ENCODE data around the gene CDC14A. TPM values are rescaled to one million over a fixed set of nuclear protein-coding genes. Genes with fewer than 3 reads are reported as not detected.

CDC14A gene
- total and polyA plus RNA-seq, 2 donors, result 8.3 to 9.8 TPM

GRCh38 chr1:100511773-100512172 is 159.5 kb downstream of the CDC14A start:
- no peak overlapping the region for H3K4me3 ChIP-seq (ENCODE audit: low read length in 2 of 2)
- no peaks in the 10 kb centered on the region for H3K9me3 ChIP-seq (ENCODE audit: control insufficient read depth in 2 of 2, insufficient read depth in 1 of 2, low read length in 1 of 2)
- no peaks in the 10 kb centered on the region for H3K27me3 ChIP-seq (ENCODE audit: control insufficient read depth in 2 of 2, insufficient read depth in 1 of 2, low read length in 1 of 2)
- peaks cover 0 to 2% of the 10 kb centered on the region in 2 donors for H3K36me3 ChIP-seq (ENCODE audit: control insufficient read depth in 2 of 2, insufficient read depth in 2 of 2, low read length in 1 of 2)
- no peak for DNase-seq (ENCODE audit: low read depth in 6 of 9, low spot score in 9 of 9)
- WGBS, result 98% methylated on average over 5 of the region's 5 CpGs
- no peak overlapping the region for H3K27ac ChIP-seq (ENCODE audit: low read depth in 1 of 2, low read length in 1 of 2)
- no peaks in the 10 kb centered on the region for H3K4me1 ChIP-seq (ENCODE audit: control insufficient read depth in 2 of 2, insufficient read depth in 2 of 2, low read length in 2 of 2)

DNA sequence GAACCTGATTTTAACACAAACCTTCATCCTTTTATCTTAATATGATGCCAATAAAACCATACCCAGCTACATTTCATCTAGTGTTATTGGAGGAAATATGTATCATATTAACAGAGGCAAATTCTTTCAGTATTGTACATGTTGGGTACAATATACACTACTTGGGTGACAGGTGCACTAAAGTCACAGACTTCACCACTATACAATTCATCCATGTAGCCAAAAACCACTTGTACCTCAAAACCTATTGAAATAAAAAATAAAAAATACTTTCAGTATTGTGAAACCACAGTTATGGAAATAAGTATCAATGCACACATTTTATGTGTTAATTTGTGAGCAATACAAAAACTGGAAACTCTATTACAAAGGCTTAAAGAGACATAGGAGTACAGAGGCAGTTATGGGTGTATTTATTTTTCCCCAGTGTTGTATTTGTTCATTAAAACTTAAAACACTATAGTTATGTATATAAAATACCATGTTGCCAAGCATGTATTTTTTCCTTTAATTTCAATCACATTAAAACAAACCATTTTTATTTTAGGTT is 160.6 kb downstream of the CDC14A start:
- Histone ChIP-seq H3K27ac (ENCODE audit: low read depth in 1 of 2, low read length in 1 of 2) (no peak overlapping the region), H3K9me3 (ENCODE audit: control insufficient read depth in 2 of 2, insufficient read depth in 1 of 2, low read length in 1 of 2) (no peaks in the 10 kb centered on the region), H3K36me3 (ENCODE audit: control insufficient read depth in 2 of 2, insufficient read depth in 2 of 2, low read length in 1 of 2) (peaks cover 0 to 2% of the 10 kb centered on the region in 2 donors), H3K4me1 (ENCODE audit: control insufficient read depth in 2 of 2, insufficient read depth in 2 of 2, low read length in 2 of 2) (no peaks in the 10 kb centered on the region), H3K4me3 (ENCODE audit: low read length in 2 of 2) (no peak overlapping the region), H3K27me3 (ENCODE audit: control insufficient read depth in 2 of 2, insufficient read depth in 1 of 2, low read length in 1 of 2) (no peaks in the 10 kb centered on the region)
- no peak for DNase-seq (ENCODE audit: low read depth in 6 of 9, low spot score in 9 of 9)

DNA sequence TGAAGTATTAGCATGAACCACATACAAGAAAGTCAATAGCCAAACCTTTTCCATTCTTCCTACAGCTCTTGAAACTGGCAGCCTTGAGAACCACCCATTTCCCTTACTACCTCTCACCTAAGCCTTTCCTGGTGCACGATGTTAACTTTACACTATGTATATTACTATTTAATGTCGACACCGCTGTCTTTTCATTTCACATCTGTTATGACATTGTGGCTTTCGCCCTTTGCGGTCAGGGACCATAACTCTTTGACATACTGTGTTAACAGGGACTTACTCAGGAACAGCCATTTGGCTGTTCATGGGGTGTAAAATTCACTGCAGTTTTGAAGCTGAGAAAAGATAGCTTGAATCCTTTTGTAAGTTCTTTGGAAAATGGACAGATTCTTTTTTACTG is 164.6 kb downstream of the CDC14A start:
- no peaks in the 10 kb centered on the region for H3K4me1 ChIP-seq (ENCODE audit: control insufficient read depth in 2 of 2, insufficient read depth in 2 of 2, low read length in 2 of 2)
- no peak overlapping the region for H3K4me3 ChIP-seq (ENCODE audit: low read length in 2 of 2)
- no peaks in the 10 kb centered on the region for H3K27me3 ChIP-seq (ENCODE audit: control insufficient read depth in 2 of 2, insufficient read depth in 1 of 2, low read length in 1 of 2)
- no peaks in the 10 kb centered on the region for H3K9me3 ChIP-seq (ENCODE audit: control insufficient read depth in 2 of 2, insufficient read depth in 1 of 2, low read length in 1 of 2)
- H3K36me3 ChIP-seq (ENCODE audit: control insufficient read depth in 2 of 2, insufficient read depth in 2 of 2, low read length in 1 of 2), result peaks cover 0 to 4% of the 10 kb centered on the region in 2 donors
- no peak overlapping the region for H3K27ac ChIP-seq (ENCODE audit: low read depth in 1 of 2, low read length in 1 of 2)
- peak in 1 of 9 donors; percentile 40 for DNase-seq (ENCODE audit: low read depth in 6 of 9, low spot score in 9 of 9)
- 75% methylated on average over 5 of the region's 5 CpGs for WGBS

DNA sequence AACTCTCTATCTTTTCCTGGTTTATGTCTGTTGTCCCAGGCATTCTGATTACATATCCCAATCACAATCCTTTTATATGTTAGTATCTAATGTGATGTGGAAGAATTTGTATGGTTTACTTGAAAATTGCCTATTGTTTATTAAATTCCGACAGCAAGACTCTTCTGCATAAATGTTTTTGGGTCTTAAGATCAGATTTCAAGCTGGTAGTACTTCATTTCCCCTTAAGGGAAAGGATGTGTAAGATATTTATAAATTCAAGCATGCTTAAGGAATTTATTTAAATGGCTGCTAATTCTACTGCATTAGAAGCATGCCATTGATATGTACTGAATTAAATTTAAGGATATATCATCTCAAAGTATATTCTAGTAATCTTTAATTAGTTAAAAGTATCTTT is 165.2 kb downstream of the CDC14A start:
- Histone ChIP-seq H3K4me3 (ENCODE audit: low read length in 2 of 2) (no peak overlapping the region), H3K9me3 (ENCODE audit: control insufficient read depth in 2 of 2, insufficient read depth in 1 of 2, low read length in 1 of 2) (no peaks in the 10 kb centered on the region), H3K4me1 (ENCODE audit: control insufficient read depth in 2 of 2, insufficient read depth in 2 of 2, low read length in 2 of 2) (no peaks in the 10 kb centered on the region), H3K27ac (ENCODE audit: low read depth in 1 of 2, low read length in 1 of 2) (no peak overlapping the region), H3K27me3 (ENCODE audit: control insufficient read depth in 2 of 2, insufficient read depth in 1 of 2, low read length in 1 of 2) (no peaks in the 10 kb centered on the region), H3K36me3 (ENCODE audit: control insufficient read depth in 2 of 2, insufficient read depth in 2 of 2, low read length in 1 of 2) (peaks cover 0 to 4% of the 10 kb centered on the region in 2 donors)
- WGBS, result 88% methylated on average over 1 of the region's 1 CpG
- no peak for DNase-seq (ENCODE audit: low read depth in 6 of 9, low spot score in 9 of 9)

DNA sequence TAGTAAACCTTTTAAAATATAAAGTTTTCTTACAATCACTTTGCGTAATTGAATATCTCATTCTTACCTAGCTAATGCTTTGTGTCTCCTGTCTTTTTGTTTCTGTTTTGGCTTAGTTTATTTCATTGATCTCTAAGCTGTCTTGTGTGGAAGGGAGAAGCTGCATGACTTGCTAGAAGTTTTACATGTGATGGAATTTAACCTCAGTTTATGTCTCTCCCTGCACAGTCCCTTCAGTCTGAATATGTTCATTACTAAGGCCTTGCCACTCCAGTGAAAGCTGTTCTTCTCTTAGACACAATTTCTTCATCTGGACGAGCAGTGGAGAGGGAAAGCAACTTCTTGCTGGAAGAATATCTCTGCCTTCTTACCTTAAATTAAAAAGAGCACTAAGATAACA is 165.7 kb downstream of the CDC14A start:
- Histone ChIP-seq H3K9me3 (ENCODE audit: control insufficient read depth in 2 of 2, insufficient read depth in 1 of 2, low read length in 1 of 2) (no peaks in the 10 kb centered on the region), H3K4me3 (ENCODE audit: low read length in 2 of 2) (no peak overlapping the region), H3K4me1 (ENCODE audit: control insufficient read depth in 2 of 2, insufficient read depth in 2 of 2, low read length in 2 of 2) (no peaks in the 10 kb centered on the region), H3K27me3 (ENCODE audit: control insufficient read depth in 2 of 2, insufficient read depth in 1 of 2, low read length in 1 of 2) (no peaks in the 10 kb centered on the region), H3K27ac (ENCODE audit: low read depth in 1 of 2, low read length in 1 of 2) (no peak overlapping the region), H3K36me3 (ENCODE audit: control insufficient read depth in 2 of 2, insufficient read depth in 2 of 2, low read length in 1 of 2) (peaks cover 0 to 4% of the 10 kb centered on the region in 2 donors)
- DNase-seq (ENCODE audit: low read depth in 6 of 9, low spot score in 9 of 9), result no peak
- WGBS, result 75% methylated on average over 2 of the region's 2 CpGs

DNA sequence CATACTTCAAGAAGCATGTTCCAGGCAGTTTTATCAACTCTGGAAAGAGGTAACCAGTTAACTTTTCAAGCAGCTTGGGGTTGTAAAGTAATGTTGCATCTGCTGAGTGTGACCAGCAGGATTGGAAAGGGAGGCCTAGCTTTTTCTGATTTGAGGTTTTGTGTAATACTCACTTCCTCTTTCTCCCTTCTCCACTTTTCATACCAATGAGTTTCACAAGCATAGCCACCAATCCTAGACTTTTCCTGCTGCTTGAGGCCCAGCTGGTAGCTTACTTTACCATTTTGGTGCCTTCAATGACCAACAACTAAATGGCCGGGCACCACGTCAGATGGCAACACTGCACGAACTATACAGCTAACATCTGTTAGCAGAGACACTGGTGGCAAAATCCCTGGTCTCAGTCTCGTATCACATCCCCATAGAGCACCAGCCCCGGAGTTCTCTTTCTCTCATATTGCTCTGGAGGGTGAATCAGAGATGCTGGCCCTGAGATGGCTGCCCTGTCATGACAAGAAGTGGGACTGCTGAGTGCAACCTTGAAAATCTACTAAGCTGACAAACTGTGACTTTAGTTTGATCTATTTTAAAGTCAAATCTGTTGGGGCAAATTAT is 170.8 kb downstream of the CDC14A start:
- no peak for DNase-seq (ENCODE audit: low read depth in 6 of 9, low spot score in 9 of 9)
- WGBS, result 98% methylated on average over 5 of the region's 5 CpGs
- no peak overlapping the region for H3K27ac ChIP-seq (ENCODE audit: low read depth in 1 of 2, low read length in 1 of 2)

GRCh38 chr1:100524355-100524754 is 172.0 kb downstream of the CDC14A start:
- WGBS, result 97% methylated on average over 4 of the region's 4 CpGs

More for the DNA sequence above, 170.8 kb downstream of the CDC14A start:
- H3K9me3 ChIP-seq (ENCODE audit: control insufficient read depth in 2 of 2, insufficient read depth in 1 of 2, low read length in 1 of 2), result no peaks in the 10 kb centered on the region
- no peaks in the 10 kb centered on the region for H3K4me1 ChIP-seq (ENCODE audit: control insufficient read depth in 2 of 2, insufficient read depth in 2 of 2, low read length in 2 of 2)
- H3K36me3 ChIP-seq (ENCODE audit: control insufficient read depth in 2 of 2, insufficient read depth in 2 of 2, low read length in 1 of 2), result peaks cover 0 to 2% of the 10 kb centered on the region in 2 donors
- H3K27me3 ChIP-seq (ENCODE audit: control insufficient read depth in 2 of 2, insufficient read depth in 1 of 2, low read length in 1 of 2), result no peaks in the 10 kb centered on the region
- no peak overlapping the region for H3K4me3 ChIP-seq (ENCODE audit: low read length in 2 of 2)

GRCh38 chr1:100526894-100527293 is 174.6 kb downstream of the CDC14A start:
- H3K4me3 ChIP-seq (ENCODE audit: low read length in 2 of 2), result no peak overlapping the region
- no peaks in the 10 kb centered on the region for H3K4me1 ChIP-seq (ENCODE audit: control insufficient read depth in 2 of 2, insufficient read depth in 2 of 2, low read length in 2 of 2)
- no peaks in the 10 kb centered on the region for H3K36me3 ChIP-seq (ENCODE audit: control insufficient read depth in 2 of 2, insufficient read depth in 2 of 2, low read length in 1 of 2)
- H3K27ac ChIP-seq (ENCODE audit: low read depth in 1 of 2, low read length in 1 of 2), result no peak overlapping the region
- no peaks in the 10 kb centered on the region for H3K27me3 ChIP-seq (ENCODE audit: control insufficient read depth in 2 of 2, insufficient read depth in 1 of 2, low read length in 1 of 2)
- H3K9me3 ChIP-seq (ENCODE audit: control insufficient read depth in 2 of 2, insufficient read depth in 1 of 2, low read length in 1 of 2), result no peaks in the 10 kb centered on the region
- DNase-seq (ENCODE audit: low read depth in 6 of 9, low spot score in 9 of 9), result no peak
- WGBS, result 95% methylated on average over 2 of the region's 2 CpGs

More at GRCh38 chr1:100524355-100524754, 172.0 kb downstream of the CDC14A start:
- Histone ChIP-seq H3K9me3 (ENCODE audit: control insufficient read depth in 2 of 2, insufficient read depth in 1 of 2, low read length in 1 of 2) (no peaks in the 10 kb centered on the region), H3K27ac (ENCODE audit: low read depth in 1 of 2, low read length in 1 of 2) (no peak overlapping the region), H3K27me3 (ENCODE audit: control insufficient read depth in 2 of 2, insufficient read depth in 1 of 2, low read length in 1 of 2) (no peaks in the 10 kb centered on the region), H3K36me3 (ENCODE audit: control insufficient read depth in 2 of 2, insufficient read depth in 2 of 2, low read length in 1 of 2) (no peaks in the 10 kb centered on the region), H3K4me3 (ENCODE audit: low read length in 2 of 2) (no peak overlapping the region), H3K4me1 (ENCODE audit: control insufficient read depth in 2 of 2, insufficient read depth in 2 of 2, low read length in 2 of 2) (no peaks in the 10 kb centered on the region)
- no peak for DNase-seq (ENCODE audit: low read depth in 6 of 9, low spot score in 9 of 9)

DNA sequence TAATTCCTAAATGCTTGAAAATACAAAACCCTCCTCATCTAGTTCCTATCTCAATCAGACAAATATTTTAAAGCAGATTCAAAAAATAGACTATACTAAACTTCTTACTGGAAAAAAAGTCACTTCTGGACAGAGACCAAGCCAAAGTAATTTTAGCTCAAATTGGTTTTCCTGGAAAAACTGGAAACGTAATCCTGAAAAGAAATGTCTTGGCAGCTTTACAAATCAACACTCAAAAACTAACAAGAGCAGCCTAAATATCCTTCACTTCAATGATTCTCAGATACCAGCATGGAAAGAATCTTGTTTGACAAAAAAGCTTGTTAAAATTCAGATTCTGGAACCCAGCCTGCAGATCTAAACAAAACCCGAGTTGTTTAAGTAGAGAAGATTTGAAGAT is 176.6 kb downstream of the CDC14A start:
- no peaks in the 10 kb centered on the region for H3K27me3 ChIP-seq (ENCODE audit: control insufficient read depth in 2 of 2, insufficient read depth in 1 of 2, low read length in 1 of 2)
- H3K4me3 ChIP-seq (ENCODE audit: low read length in 2 of 2), result no peak overlapping the region
- peak overlapping the region in 1 of 2 donors; percentile 35 for H3K27ac ChIP-seq (ENCODE audit: low read depth in 1 of 2, low read length in 1 of 2)
- 91% methylated on average over 2 of the region's 2 CpGs for WGBS
- no peaks in the 10 kb centered on the region for H3K9me3 ChIP-seq (ENCODE audit: control insufficient read depth in 2 of 2, insufficient read depth in 1 of 2, low read length in 1 of 2)
- H3K36me3 ChIP-seq (ENCODE audit: control insufficient read depth in 2 of 2, insufficient read depth in 2 of 2, low read length in 1 of 2), result no peaks in the 10 kb centered on the region
- no peaks in the 10 kb centered on the region for H3K4me1 ChIP-seq (ENCODE audit: control insufficient read depth in 2 of 2, insufficient read depth in 2 of 2, low read length in 2 of 2)
- DNase-seq (ENCODE audit: low read depth in 6 of 9, low spot score in 9 of 9), result peak in 1 of 9 donors; percentile 23
